ENCODE results near the gene KDM2A. TPM values are rescaled to one million over a fixed set of nuclear protein-coding genes. Genes with fewer than 3 reads are reported as not detected.

The KDM2A gene
- total and polyA plus RNA-seq, 2 experiments from 2014 or later, result 25.0 to 54.1 TPM

- TF ChIP-seq ZNF462 (CRISPR knock-in tag; IDR thresholded peaks at IDR 0.05) (no peak), NANOG (IDR thresholded peaks at IDR 0.05; ENCODE audit: borderline replicate concordance) (no peak), ZNF114 (CRISPR knock-in tag; IDR thresholded peaks at IDR 0.05) (no peak)
These were observed 129.6 kb downstream of the KDM2A start (continued) for GRCh38 chr11:67248653-67249052.

GRCh38 chr11:67250059-67251043 is 131.3 kb downstream of the KDM2A start:
- H3K36me3 ChIP-seq (ENCODE audit: insufficient read depth), result peaks cover 95% of the 10 kb centered on the region

More at GRCh38 chr11:67250059-67251043, 131.3 kb downstream of the KDM2A start:
- H3F3A ChIP-seq (replicated peaks; ENCODE audit: low read depth), result peaks cover 44% of the 10 kb centered on the region
- ATAC-seq (no peak), DNase-seq (ENCODE audit: low spot score) (no peak)
- H2AFZ ChIP-seq, result no peak overlapping the region
- no peaks in the 10 kb centered on the region for H3K9me3 Mint-ChIP-seq
- no peak overlapping the region for H3K4me2 ChIP-seq
- H3K4me1 Mint-ChIP-seq, result no peaks in the 10 kb centered on the region
- TF ChIP-seq JUNB (IDR thresholded peaks at IDR 0.05; ENCODE audit: unreplicated experiment), result no peak
- TF ChIP-seq NANOG (IDR thresholded peaks at IDR 0.05; ENCODE audit: borderline replicate concordance), result no peak
- no peak for TF ChIP-seq REST (IDR thresholded peaks at IDR 0.05; ENCODE audit: unreplicated experiment)
- no peak for TF ChIP-seq CREB1 (CRISPR knock-in tag; IDR thresholded peaks at IDR 0.05; ENCODE audit: low read depth)
- no peak for TF ChIP-seq EZH2phosphoT487 (IDR thresholded peaks at IDR 0.05; ENCODE audit: unreplicated experiment)
- TF ChIP-seq ZNF331 (CRISPR knock-in tag; IDR thresholded peaks at IDR 0.05; ENCODE audit: low read depth), result no peak
- no peak for TF ChIP-seq EZH2 (IDR thresholded peaks at IDR 0.05; ENCODE audit: low read depth, unreplicated experiment)
- no peak for TF ChIP-seq ETS1 (IDR thresholded peaks at IDR 0.05)
- no peak overlapping the region for H3K27ac Mint-ChIP-seq
- H3K4me3 Mint-ChIP-seq, result no peak overlapping the region
- peaks cover 100% of the 10 kb centered on the region for H3K36me3 Mint-ChIP-seq (ENCODE audit: low read depth)
- no peaks in the 10 kb centered on the region for H3K4me1 ChIP-seq (ENCODE audit: insufficient read depth)
- peaks cover 55% of the 10 kb centered on the region for H4K20me1 ChIP-seq (replicated peaks; ENCODE audit: insufficient read depth)
- H3K9me2 ChIP-seq (ENCODE audit: insufficient read depth), result no peaks in the 10 kb centered on the region
- H3K27me3 ChIP-seq (ENCODE audit: insufficient read depth), result no peaks in the 10 kb centered on the region
- no peak overlapping the region for H3K4me3 ChIP-seq
- H3K27ac ChIP-seq (ENCODE audit: low read depth), result no peak overlapping the region; the same call in 1 of the 2 replicates
- peaks cover 13% of the 10 kb centered on the region for H3K79me2 ChIP-seq (replicated peaks; ENCODE audit: insufficient read depth)
- peaks cover 9% of the 10 kb centered on the region for H3K27me3 Mint-ChIP-seq (ENCODE audit: insufficient read depth, low read depth, poor library complexity)

All from GM23338 (cell line).